ENCODE results near the gene GPX7. TPM values are rescaled to one million over a fixed set of nuclear protein-coding genes. Genes with fewer than 3 reads are reported as not detected.

The GPX7 gene
- total RNA-seq, result 10 to 100 TPM; 27.9 to 30.4 TPM

GRCh38 chr1:52601991-52602855 is at the start of gene GPX7:
GPX7 (plus strand) TSS chr1:52602371; CDS start chr1:52602410, 39 bp downstream.

DNA sequence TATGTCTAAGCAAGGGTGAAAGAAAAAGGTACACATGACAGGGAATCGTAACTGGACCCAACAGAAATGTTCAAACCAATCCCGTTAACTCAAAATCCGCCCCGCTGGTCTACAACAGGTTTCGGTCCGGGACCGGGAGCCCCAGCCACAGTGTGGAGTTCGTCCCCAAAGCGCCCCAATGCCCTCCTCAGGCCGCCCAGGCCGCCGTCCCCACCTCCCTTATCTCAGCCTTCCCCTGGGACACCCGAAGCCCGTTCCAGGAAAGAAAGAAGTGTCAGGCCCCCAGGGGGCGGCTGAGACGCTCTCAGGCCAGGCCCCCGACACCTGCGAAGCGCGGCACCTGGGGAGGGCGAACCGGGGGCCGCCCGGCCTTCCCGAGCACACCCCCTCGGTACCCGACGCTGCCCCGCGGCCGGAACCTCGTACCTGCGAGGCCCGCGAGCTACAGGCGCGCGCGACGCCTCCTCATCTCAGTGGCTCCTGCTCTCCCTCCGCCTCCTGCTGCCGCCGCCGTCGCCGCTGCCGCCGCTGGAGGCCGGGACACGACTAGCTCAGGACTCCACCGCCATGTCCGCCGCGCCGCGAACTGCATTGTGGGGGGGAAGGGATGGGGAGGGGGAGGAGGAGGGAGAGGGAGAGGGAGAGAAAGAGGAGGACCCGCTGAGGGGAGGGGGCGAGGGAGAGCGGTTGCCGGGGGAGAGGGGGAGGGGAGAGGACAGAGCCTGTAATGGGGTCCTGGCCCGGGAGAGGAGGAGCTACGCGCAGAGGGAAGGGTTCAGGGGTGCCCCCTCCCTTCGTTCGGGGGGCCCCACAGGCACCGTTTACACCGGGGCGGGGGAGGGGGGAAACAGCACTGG is 49.4 kb upstream of the GPX7 start, which contains the start of gene TUT4:
TSS of gene TUT4 (minus strand) at position 588 of the 857 bp plus-strand sequence. CDS start 26,812 bp downstream, outside the sequence.

DNA sequence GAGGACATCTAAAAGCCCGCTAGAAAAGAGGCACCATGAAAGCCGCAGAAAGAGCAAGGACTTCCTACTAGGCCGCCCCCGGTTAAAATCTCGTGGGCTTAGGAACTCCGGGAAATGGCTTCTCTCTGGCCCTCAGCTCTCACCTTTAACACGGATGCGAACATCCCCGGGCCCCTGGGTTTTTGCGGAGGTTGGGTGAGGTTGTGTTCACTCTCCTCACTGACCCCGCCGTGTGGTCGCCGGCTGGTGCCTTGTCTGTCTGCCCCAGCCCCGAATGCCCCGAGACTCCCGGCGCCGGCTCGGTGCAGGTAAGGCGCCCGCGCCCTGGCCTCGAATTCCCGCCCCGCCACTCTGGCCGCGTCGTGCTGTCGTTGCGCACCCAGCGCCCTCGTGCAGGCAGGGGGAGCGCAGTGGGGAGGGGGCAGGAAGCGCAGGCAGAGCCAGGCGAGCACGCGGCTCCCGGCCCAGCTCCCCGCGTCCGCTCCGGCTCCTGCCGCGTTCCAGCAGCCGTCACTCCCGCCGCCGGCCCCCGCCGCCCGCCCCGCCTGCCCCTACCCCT is 30.6 kb downstream of the GPX7 start, which contains the start of gene SHISAL2A:
TSS of gene SHISAL2A (plus strand) at position 437 of the 559 bp plus-strand sequence. CDS start 326 bp downstream, outside the sequence.

Other genes starting within 250 kb of the GPX7 start
- gene CC2D1B, start 236.2 kb upstream of the GPX7 start, total RNA-seq, result 10 to 100 TPM; 53.1 to 53.9 TPM
- 10 to 100 TPM; 21.6 to 21.7 TPM for gene ORC1, start 197.9 kb upstream of the GPX7 start, total RNA-seq
- 10 to 100 TPM; 87.0 to 87.4 TPM for gene PRPF38A, start 197.8 kb upstream of the GPX7 start, total RNA-seq
- gene TUT4, start 49.3 kb upstream of the GPX7 start, total RNA-seq, result 10 to 100 TPM; 93.6 to 98.8 TPM
- 10 to 100 TPM; 25.9 to 27.3 TPM for gene SHISAL2A, start 30.8 kb downstream of the GPX7 start, total RNA-seq
- gene COA7, start 96.0 kb downstream of the GPX7 start, total RNA-seq, result 10 to 100 TPM in 1 of 2 experiments, 1 to 10 TPM in 1; 9.8 to 11.3 TPM
- 10 to 100 TPM; 13.6 to 13.7 TPM for gene ZYG11B, start 124.1 kb downstream of the GPX7 start, total RNA-seq
- gene ZYG11A, start 240.4 kb downstream of the GPX7 start, total RNA-seq, result under 1 TPM; 0.05 to 0.10 TPM